GM12865 (cell line): ENCODE results near the gene SHCBP1L.

Experiments
- DNase-seq: peaks from one replicate; pipeline ENCODE4 v3.0.0; 2010; ENCODE audit warnings: low read depth
- H3K4me3 ChIP-seq: 2 replicates; pipeline ENCODE4 v1.5.1; 2011; ENCODE audit warnings: mild to moderate bottlenecking, low read depth, low read length, control low read depth
- TF ChIP-seq, protein P1 (sequence below): IDR thresholded peaks from 2 replicates; pipeline ENCODE4 v1.5.1; 2011; ENCODE audit warnings: low read length, control low read depth, low read depth, inconsistent platforms; ENCODE audit not compliant: insufficient read depth; ENCODE audit errors: missing control alignments

SHCBP1L gene

DNA sequence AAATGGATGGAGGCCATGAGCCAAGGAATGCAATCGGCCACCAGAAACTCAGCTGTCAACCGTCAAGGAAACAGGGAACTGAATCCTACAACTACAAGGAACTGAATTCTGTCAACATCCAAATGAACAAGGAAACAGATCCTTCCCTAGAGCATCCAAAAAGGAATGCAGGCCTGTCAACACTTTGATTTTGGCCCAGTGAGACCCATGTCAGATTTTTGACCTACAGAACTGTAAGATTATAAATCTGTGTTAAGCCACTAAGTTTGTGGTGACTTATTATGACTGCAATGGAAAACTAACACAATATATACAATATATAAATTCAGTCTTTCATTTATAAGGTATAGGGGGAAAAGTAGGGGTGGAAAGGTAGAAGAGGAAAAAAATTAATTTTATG lies 55.3 kb downstream of the SHCBP1L start:
- TF ChIP-seq, protein P1, sequence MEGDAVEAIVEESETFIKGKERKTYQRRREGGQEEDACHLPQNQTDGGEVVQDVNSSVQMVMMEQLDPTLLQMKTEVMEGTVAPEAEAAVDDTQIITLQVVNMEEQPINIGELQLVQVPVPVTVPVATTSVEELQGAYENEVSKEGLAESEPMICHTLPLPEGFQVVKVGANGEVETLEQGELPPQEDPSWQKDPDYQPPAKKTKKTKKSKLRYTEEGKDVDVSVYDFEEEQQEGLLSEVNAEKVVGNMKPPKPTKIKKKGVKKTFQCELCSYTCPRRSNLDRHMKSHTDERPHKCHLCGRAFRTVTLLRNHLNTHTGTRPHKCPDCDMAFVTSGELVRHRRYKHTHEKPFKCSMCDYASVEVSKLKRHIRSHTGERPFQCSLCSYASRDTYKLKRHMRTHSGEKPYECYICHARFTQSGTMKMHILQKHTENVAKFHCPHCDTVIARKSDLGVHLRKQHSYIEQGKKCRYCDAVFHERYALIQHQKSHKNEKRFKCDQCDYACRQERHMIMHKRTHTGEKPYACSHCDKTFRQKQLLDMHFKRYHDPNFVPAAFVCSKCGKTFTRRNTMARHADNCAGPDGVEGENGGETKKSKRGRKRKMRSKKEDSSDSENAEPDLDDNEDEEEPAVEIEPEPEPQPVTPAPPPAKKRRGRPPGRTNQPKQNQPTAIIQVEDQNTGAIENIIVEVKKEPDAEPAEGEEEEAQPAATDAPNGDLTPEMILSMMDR, result no peak

DNA sequence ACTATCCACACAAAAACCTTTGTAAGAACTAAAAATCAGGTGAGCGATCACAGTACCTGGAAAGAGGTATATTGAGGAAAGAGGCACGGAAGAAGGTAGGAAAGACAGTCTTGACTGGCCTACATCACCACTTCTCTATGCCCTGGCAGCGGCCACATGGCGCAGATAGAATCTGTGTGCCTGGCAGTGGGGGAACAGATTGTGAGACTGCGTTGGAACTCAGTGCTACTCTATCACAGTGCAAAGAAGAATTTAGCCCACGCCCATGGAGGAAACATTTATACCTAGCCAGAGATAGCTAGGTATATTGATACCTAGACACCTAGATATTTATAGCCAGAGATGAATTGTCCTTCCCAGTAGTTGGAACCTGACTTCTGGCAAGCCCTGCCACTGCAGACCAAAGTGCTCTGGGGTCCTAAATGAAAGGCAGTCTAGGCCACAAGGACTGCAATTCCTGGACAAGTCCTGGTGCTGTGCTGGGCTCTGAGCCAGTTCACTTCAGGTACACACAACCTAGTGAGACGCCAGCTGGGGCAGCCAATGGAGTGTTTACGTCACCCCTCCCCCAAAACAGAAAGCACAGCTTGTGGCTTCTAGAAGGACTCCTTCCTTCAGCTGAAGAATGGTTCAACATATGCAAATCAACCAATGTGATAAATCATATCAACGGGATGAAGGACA lies 61.9 kb downstream of the SHCBP1L start:
- TF ChIP-seq, protein P1, result no peak
- DNase-seq, result peak; percentile 2
- H3K4me3 ChIP-seq, result no peak overlapping the region

More for the DNA sequence above, 55.3 kb downstream of the SHCBP1L start:
- DNase-seq, result no peak
- no peak overlapping the region for H3K4me3 ChIP-seq

DNA sequence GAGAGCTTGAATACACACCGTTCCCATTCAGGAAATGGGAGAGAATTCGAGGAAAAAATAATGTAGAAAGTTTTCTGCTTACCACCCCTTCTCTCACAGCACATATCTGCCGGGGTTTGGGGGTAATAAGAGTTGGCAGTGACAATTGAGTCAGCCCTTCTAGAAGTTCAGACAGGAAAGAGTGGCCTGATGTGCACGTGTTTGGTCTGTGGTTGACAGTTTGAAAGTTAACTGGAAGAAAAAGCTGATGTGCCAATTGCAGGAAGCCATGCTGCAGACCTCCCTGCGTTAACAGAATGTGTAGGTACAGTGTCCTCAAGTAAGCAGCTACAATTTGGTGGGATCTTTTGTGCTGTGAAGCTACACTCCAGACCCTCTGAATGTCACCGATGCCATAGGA lies 63.0 kb downstream of the SHCBP1L start:
- TF ChIP-seq, protein P1, result no peak
- H3K4me3 ChIP-seq, result no peak overlapping the region
- peak; percentile 20 for DNase-seq

DNA sequence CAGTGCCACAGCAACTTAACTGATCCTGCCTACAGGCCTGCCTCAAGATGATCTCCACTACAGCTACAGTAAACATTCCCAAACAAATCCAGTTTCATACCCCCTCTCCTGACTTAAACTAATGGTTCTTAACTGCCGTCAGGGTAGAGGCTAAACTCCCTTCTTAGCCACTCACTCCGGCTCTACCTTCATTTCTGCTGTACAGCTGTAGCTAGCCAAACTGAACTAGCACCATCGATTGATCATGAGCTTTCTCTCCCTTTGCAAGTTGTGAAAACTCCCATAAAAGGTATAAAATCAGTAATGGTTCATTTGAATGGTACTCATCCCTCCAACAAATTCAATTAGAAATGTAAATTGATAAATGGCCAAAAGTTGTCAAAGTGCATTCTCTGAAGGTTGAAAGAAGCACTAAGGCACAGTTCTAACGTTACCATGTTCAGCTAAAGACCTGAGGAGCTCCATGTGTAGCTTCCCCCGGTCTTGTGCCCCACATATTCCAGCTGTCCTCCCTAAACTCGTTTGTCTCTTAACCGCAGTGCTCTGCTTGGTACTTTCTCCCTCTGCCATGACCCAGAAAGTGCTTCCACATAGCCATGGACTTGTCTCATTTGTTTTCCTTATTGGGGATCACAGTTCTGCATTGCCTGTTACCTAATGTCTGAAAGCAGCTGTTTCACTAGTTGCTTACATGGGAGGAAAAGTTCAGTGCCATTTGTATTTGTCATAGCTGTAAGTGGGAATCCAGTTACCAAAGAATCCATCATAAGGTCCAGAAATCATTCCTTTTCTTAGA lies 64.0 kb downstream of the SHCBP1L start:
- H3K4me3 ChIP-seq, result no peak overlapping the region
- peak; percentile 2 for DNase-seq
- TF ChIP-seq, protein P1, result no peak

DNA sequence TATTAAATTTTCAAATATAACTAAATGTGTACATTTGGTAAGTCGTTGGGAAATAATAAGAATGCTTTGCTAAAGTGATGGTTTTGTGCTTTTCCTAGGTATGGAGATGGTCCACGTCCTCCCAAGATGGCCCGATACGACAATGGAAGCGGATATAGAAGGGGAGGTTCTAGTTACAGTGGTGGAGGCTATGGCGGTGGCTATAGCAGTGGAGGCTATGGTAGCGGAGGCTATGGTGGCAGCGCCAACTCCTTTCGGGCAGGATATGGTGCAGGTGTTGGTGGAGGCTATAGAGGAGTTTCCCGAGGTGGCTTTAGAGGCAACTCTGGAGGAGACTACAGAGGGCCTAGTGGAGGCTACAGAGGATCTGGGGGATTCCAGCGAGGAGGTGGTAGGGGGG lies 66.0 kb downstream of the SHCBP1L start:
- DNase-seq, result no peak
- TF ChIP-seq, protein P1, result no peak
- no peak overlapping the region for H3K4me3 ChIP-seq

DNA sequence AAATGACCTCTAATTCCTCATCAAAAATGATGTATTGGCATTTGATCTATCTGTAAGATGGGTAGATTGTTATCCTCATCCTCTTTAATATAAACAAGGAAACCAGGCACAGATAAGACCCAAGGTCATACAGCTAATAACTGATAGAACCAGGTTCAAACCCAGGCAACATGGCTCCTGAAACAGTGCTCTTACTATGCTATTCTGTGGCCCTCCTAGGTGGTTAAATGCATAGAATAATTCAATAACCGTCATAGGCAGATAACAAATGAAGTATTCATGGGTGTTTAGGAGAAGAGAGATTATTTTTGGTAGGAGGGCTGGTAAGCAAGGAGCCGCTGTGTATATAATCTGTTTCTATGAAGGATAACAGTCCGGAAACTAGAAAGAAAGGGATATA lies 67.4 kb downstream of the SHCBP1L start:
- TF ChIP-seq, protein P1, result no peak
- H3K4me3 ChIP-seq, result no peak overlapping the region
- no peak for DNase-seq
